OCI-LY7 (cell line): ENCODE results near the gene CCDC93. TPM values are rescaled to one million over a fixed set of nuclear protein-coding genes. Genes with fewer than 3 reads are reported as not detected.

Experiments
- BruUV-seq: library from RNA; stranded (reverse); fragments of 400-500 nt; replicated peaks from 2 replicates; lab custom pipeline; 2021; lab: Mats Ljungman, UMichigan
- CTCF ChIA-PET: fragments of 300-600 bp; sonication (Branson Sonifier 250); formaldehyde crosslinking; loops from one replicate; lab custom pipeline; 2022; ENCODE audit warnings: antibody characterized with exemption; ENCODE audit not compliant: unreplicated experiment; lab: Charles Lee
- POLR2A ChIA-PET: fragments of 300-600 bp; sonication (Branson Sonifier 250); formaldehyde crosslinking; loops from one replicate; lab custom pipeline; 2022; ENCODE audit warnings: antibody characterized with exemption; lab: Charles Lee
- DNase-seq: peaks from one replicate; pipeline ENCODE4 v3.0.0-alpha.2; 2015; ENCODE audit warnings: low spot score
- H2AFZ ChIP-seq: fragments of 200-600 bp; sonication (generic), shearing (Covaris generic); 2 replicates; pipeline ENCODE4 v1.6.1; 2014; ENCODE audit warnings: mild to moderate bottlenecking, antibody characterized with exemption, low read length, moderate library complexity
- H3K27ac ChIP-seq: fragments of 200-600 bp; sonication (generic); 2 replicates; pipeline ENCODE4 v1.5.1; 2014; ENCODE audit warnings: mixed run types, low read depth, mild to moderate bottlenecking, moderate library complexity, low read length, inconsistent platforms; ENCODE audit not compliant: poor library complexity, severe bottlenecking
- H3K36me3 ChIP-seq: fragments of 200-600 bp; sonication (generic); 2 replicates; pipeline ENCODE4 v1.6.1; 2014; ENCODE audit warnings: mild to moderate bottlenecking, antibody characterized with exemption, low read length, moderate library complexity, mixed read lengths; ENCODE audit not compliant: insufficient read depth
- H3K4me1 ChIP-seq: fragments of 200-600 bp; sonication (generic); 2 replicates; pipeline ENCODE4 v1.5.1; 2014; ENCODE audit warnings: mild to moderate bottlenecking, low read length; ENCODE audit not compliant: insufficient read depth, poor library complexity, severe bottlenecking
- H3K4me2 ChIP-seq: fragments of 200-600 bp; sonication (generic); 2 replicates; pipeline ENCODE4 v1.6.1; 2014; ENCODE audit warnings: mild to moderate bottlenecking, low read length
- H3K4me3 ChIP-seq: fragments of 200-600 bp; sonication (generic); 2 replicates; pipeline ENCODE4 v1.5.1; 2014; ENCODE audit warnings: mild to moderate bottlenecking, low read depth, low read length; ENCODE audit not compliant: poor library complexity, severe bottlenecking
- H3K79me2 ChIP-seq: fragments of 200-600 bp; sonication (generic); 2 replicates; pipeline ENCODE4 v1.6.1; 2016; ENCODE audit warnings: low read depth, mild to moderate bottlenecking, low read length, moderate library complexity, mixed read lengths; ENCODE audit not compliant: insufficient read depth
- H3K9me2 ChIP-seq: fragments of 200-600 bp; sonication (generic); 2 replicates; pipeline ENCODE4 v1.6.1; 2016; ENCODE audit warnings: mild to moderate bottlenecking, low read length, mixed read lengths; ENCODE audit not compliant: insufficient read depth
- H3K9me3 ChIP-seq: fragments of 200-600 bp; sonication (generic); 2 replicates; pipeline ENCODE4 v1.6.1; 2014; ENCODE audit warnings: mild to moderate bottlenecking, mixed run types, low read length, mixed read lengths
- H4K20me1 ChIP-seq: fragments of 200-600 bp; sonication (generic); 2 replicates; pipeline ENCODE4 v1.6.1; 2014; ENCODE audit warnings: mild to moderate bottlenecking, antibody characterized with exemption, low read length, moderate library complexity, mixed read lengths; ENCODE audit not compliant: insufficient read depth
- CTCF ChIP-seq: fragments of 200-600 bp; sonication (generic); conservative IDR thresholded peaks from 2 replicates; pipeline ENCODE4 v1.5.1; 2014; ENCODE audit warnings: mild to moderate bottlenecking, antibody characterized with exemption, low read length, moderate library complexity, mixed read lengths
- EZH2phosphoT487 ChIP-seq: fragments of 200-600 bp; sonication (generic); IDR thresholded peaks from 2 replicates; pipeline ENCODE4 v1.6.1; 2018; ENCODE audit warnings: low read depth, borderline replicate concordance, mild to moderate bottlenecking, mixed run types, antibody characterized with exemption, low read length, moderate library complexity, mixed read lengths
- intact Hi-C: fragments of 100-400 bp; cut with micrococcal nuclease; formaldehyde crosslinking; loops from one replicate; pipeline ENCODE4 v1.10.0; 2022; ENCODE audit not compliant: unreplicated experiment
- total RNA-seq, 2 experiments: library from RNA; depleted of rRNA in 1 of 2; stranded (reverse); fragments of >200 nt in 1 of 2; shearing (Covaris generic) in 1 of 2; gene quantifications; 2 replicates each; pipeline ENCODE4 v1.2.3, GENCODE V29; 2014 to 2022

The CCDC93 gene
- total RNA-seq, 2 experiments from 2014 or later: 25.6 to 53.8 TPM

DNA sequence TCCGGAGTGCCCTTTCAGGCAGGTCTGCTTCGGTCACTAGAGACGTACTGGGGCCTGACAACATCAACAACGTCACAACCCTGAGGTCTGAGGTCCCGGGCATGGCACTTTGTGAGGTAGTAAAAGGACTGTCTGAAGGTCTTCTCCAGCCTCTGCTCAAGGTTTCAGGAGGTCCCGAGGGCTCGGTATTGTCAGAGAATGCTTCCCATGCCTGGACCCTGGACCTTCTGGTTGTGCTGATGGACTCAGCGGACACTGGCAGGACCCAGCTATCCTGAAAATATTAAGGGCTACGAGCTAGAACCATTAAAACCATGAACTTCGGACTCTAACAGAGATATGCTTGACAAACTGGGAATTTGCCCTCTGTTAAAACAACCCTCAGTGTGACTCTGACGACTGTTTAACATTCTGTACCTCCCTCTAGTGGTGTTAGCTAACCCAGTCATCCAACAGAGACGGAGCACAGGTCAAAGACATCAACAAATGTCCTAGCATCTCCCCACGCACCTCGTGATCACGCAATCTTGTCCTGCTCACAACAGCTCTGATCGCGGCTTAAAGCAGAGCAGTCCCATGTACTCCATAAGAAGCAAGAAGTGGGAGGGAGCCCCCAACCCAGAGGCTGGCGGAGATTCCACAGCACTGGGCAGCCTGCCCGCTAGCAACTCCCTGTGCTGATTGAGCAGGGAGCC, 96.5 kb downstream of the CCDC93 start:
- DNase-seq: no peak
- H3K27ac ChIP-seq: peak overlapping the region; percentile 100
- peaks cover 56% of the 10 kb centered on the region for H3K4me1 ChIP-seq
- no peaks in the 10 kb centered on the region for H3K79me2 ChIP-seq
- H2AFZ ChIP-seq: no peak overlapping the region
- POLR2A ChIA-PET: interaction anchor here (0.6 to 1.3 kb wide), 5 partner anchors 15 to 78 kb away, joined by 3 read pairs; no protein-coding TSS in a partner anchor
- H4K20me1 ChIP-seq: no peaks in the 10 kb centered on the region
- H3K9me3 ChIP-seq: peaks cover 46% of the 10 kb centered on the region
- peak overlapping the region; percentile 28 for H3K4me3 ChIP-seq
- H3K4me2 ChIP-seq: peak overlapping the region; percentile 42
- peaks cover 85% of the 10 kb centered on the region for H3K36me3 ChIP-seq
- BruUV-seq: no TSS peak
- CTCF ChIA-PET: no interaction called here
- intact Hi-C loops: loop anchor here (5.0 kb wide), 2 partner anchors 80 to 85 kb away; no protein-coding TSS in a partner anchor
- H3K9me2 ChIP-seq: no peaks in the 10 kb centered on the region
- TF ChIP-seq CTCF: 0 out of 2 replicates have a peak, but pooled peaks have one; percentile 21
- no peak for TF ChIP-seq EZH2phosphoT487

GRCh38 chr2:117902933-117903332, 110.9 kb downstream of the CCDC93 start:
- H4K20me1 ChIP-seq: no peaks in the 10 kb centered on the region
- no peaks in the 10 kb centered on the region for H3K9me2 ChIP-seq
- H3K27ac ChIP-seq: no peak overlapping the region
- POLR2A ChIA-PET: interaction anchor here (0.6 to 0.9 kb wide), 2 partner anchors 15 to 64 kb away, joined by 3 to 5 read pairs; no protein-coding TSS in a partner anchor
- CTCF ChIA-PET: no interaction called here
- no peaks in the 10 kb centered on the region for H3K4me1 ChIP-seq
- no peaks in the 10 kb centered on the region for H3K79me2 ChIP-seq
- intact Hi-C loops: no loop called here
- no peak overlapping the region for H2AFZ ChIP-seq
- BruUV-seq: no TSS peak
- H3K9me3 ChIP-seq: no peaks in the 10 kb centered on the region
- DNase-seq: no peak
- no peak overlapping the region for H3K4me2 ChIP-seq
- no peak for TF ChIP-seq CTCF
- TF ChIP-seq EZH2phosphoT487: no peak
- H3K36me3 ChIP-seq: no peaks in the 10 kb centered on the region
- H3K4me3 ChIP-seq: no peak overlapping the region

- Histone ChIP-seq H3K9me2 (no peaks in the 10 kb centered on the region), H3K4me3 (no peak overlapping the region), H3K9me3 (peaks cover 12% of the 10 kb centered on the region), H3K27ac (no peak overlapping the region), H4K20me1 (no peaks in the 10 kb centered on the region), H3K36me3 (no peaks in the 10 kb centered on the region), H3K4me1 (no peaks in the 10 kb centered on the region), H3K79me2 (no peaks in the 10 kb centered on the region), H3K4me2 (no peak overlapping the region), H2AFZ (peak overlapping the region; percentile 49; the same call in 1 of the 2 replicates)
- no TSS peak for BruUV-seq
- POLR2A ChIA-PET: interaction anchor here (0.7 to 1.2 kb wide), 2 partner anchors 8 to 462 kb away, joined by 3 to 4 read pairs; no protein-coding TSS in a partner anchor
- no peak for TF ChIP-seq CTCF
- TF ChIP-seq EZH2phosphoT487: no peak
- intact Hi-C loops: no loop called here
- no peak for DNase-seq
- CTCF ChIA-PET: no interaction called here
These were observed 125.0 kb downstream of the CCDC93 start for GRCh38 chr2:117888897-117889296.
